Suprapubic skin (tissue), 4 donors: ENCODE data around the gene PCNX2. TPM values are rescaled to one million over a fixed set of nuclear protein-coding genes. Genes with fewer than 3 reads are reported as not detected.

Source experiments
- DNase-seq, 2 donors: peaks; one replicate each; pipeline ENCODE4 v3.0.0-alpha.2; 2019; ENCODE audit warnings: low spot score in 2 of 2
- H3K27ac ChIP-seq: fragments of 200-600 bp; sonication (generic); one replicate; pipeline ENCODE4 v1.5.1; 2019
- H3K27me3 ChIP-seq: fragments of 200-600 bp; sonication (generic); one replicate; pipeline ENCODE4 v1.5.1; 2019
- H3K36me3 ChIP-seq: fragments of 200-600 bp; sonication (generic); one replicate; pipeline ENCODE4 v1.5.1; 2019
- H3K4me1 ChIP-seq: fragments of 200-600 bp; sonication (generic); one replicate; pipeline ENCODE4 v1.5.1; 2019
- H3K4me3 ChIP-seq: fragments of 200-600 bp; sonication (generic); one replicate; pipeline ENCODE4 v1.5.1; 2019; ENCODE audit warnings: mild to moderate bottlenecking
- H3K9me3 ChIP-seq: fragments of 200-600 bp; sonication (generic); one replicate; pipeline ENCODE4 v1.5.1; 2019
- CTCF ChIP-seq, 2 donors: fragments of 200-600 bp in 1 of 2; fragments of 450-650 bp in 1 of 2; sonication (generic) in 1 of 2; IDR thresholded peaks; one replicate each; pipeline ENCODE4 v1.5.1; 2016 to 2019; ENCODE audit warnings: antibody characterized with exemption in 2 of 2, mild to moderate bottlenecking in 1 of 2, moderate library complexity in 1 of 2
- EP300 ChIP-seq: sonication (generic); formaldehyde crosslinking; IDR thresholded peaks from one replicate; pipeline ENCODE4 v1.6.1; 2017; ENCODE audit warnings: antibody characterized with exemption
- POLR2A ChIP-seq, 2 donors: fragments of 450-650 bp; IDR thresholded peaks; one replicate each; pipeline ENCODE4 v1.6.1; 2017; ENCODE audit warnings: antibody characterized with exemption in 2 of 2, mild to moderate bottlenecking in 2 of 2, moderate library complexity in 2 of 2
- POLR2AphosphoS5 ChIP-seq, 3 donors: sonication (generic); formaldehyde crosslinking; IDR thresholded peaks; one replicate each; pipeline ENCODE4 v1.6.1; 2017; ENCODE audit warnings: antibody characterized with exemption in 3 of 3
- WGBS: methylation state at CpG from one replicate; pipeline ENCODE4 v1.1.5; 2018; 5-methylcytosine and 5-hydroxymethylcytosine counted together
- total RNA-seq, 4 donors: library from RNA; depleted of rRNA; stranded (reverse); fragments of >200 nt; gene quantifications; one replicate each; pipeline ENCODE4 v1.1.0, GENCODE V29; 2016

PCNX2 gene
- total RNA-seq, 4 donors from 2014 or later = 8.9 to 21.4 (median 14.3) TPM

GRCh38 chr1:233316473-233316872, 20.9 kb upstream of the PCNX2 start:
- 91% methylated on average over 1 of the region's 1 CpG for WGBS
- TF ChIP-seq EP300 (no peak), CTCF (IDR thresholded peaks at IDR 0.05) (no peak)

GRCh38 chr1:233315718-233316301, 20.3 kb upstream of the PCNX2 start:
- H3K4me3 ChIP-seq = no peak overlapping the region
- TF ChIP-seq POLR2AphosphoS5 (IDR thresholded peaks at IDR 0.05) (no peak), POLR2A (IDR thresholded peaks at IDR 0.05) (no peak), EP300 (no peak), CTCF (IDR thresholded peaks at IDR 0.05) (no peak)
- WGBS = 77% methylated on average over 1 of the region's 1 CpG
- H3K9me3 ChIP-seq = no peaks in the 10 kb centered on the region
- H3K36me3 ChIP-seq = no peaks in the 10 kb centered on the region
- H3K27ac ChIP-seq = no peak overlapping the region
- H3K4me1 ChIP-seq = no peaks in the 10 kb centered on the region
- no peaks in the 10 kb centered on the region for H3K27me3 ChIP-seq
- no peak for DNase-seq

More at GRCh38 chr1:233316473-233316872, 20.9 kb upstream of the PCNX2 start:
- no peaks in the 10 kb centered on the region for H3K9me3 ChIP-seq
- no peaks in the 10 kb centered on the region for H3K4me1 ChIP-seq
- no peak overlapping the region for H3K4me3 ChIP-seq
- H3K36me3 ChIP-seq = no peaks in the 10 kb centered on the region
- H3K27me3 ChIP-seq = no peaks in the 10 kb centered on the region
- DNase-seq = no peak
- no peak overlapping the region for H3K27ac ChIP-seq

GRCh38 chr1:233313434-233314155, 18.1 kb upstream of the PCNX2 start:
- WGBS = 69% methylated on average over 4 of the region's 4 CpGs
- DNase-seq = no peak
- TF ChIP-seq POLR2AphosphoS5 (IDR thresholded peaks at IDR 0.05) (no peak), POLR2A (IDR thresholded peaks at IDR 0.05) (no peak), EP300 (no peak), CTCF (IDR thresholded peaks at IDR 0.05) (no peak)
- Histone ChIP-seq H3K27me3 (no peaks in the 10 kb centered on the region), H3K4me1 (no peaks in the 10 kb centered on the region), H3K36me3 (no peaks in the 10 kb centered on the region), H3K4me3 (no peak overlapping the region), H3K9me3 (no peaks in the 10 kb centered on the region), H3K27ac (no peak overlapping the region)

GRCh38 chr1:233304489-233305102, 9.1 kb upstream of the PCNX2 start:
- 0% methylated on average over 1 of the region's 1 CpG for WGBS

More at GRCh38 chr1:233304489-233305102, 9.1 kb upstream of the PCNX2 start:
- no peaks in the 10 kb centered on the region for H3K9me3 ChIP-seq
- no peaks in the 10 kb centered on the region for H3K36me3 ChIP-seq
- no peaks in the 10 kb centered on the region for H3K4me1 ChIP-seq
- H3K4me3 ChIP-seq = no peak overlapping the region
- peak; percentile 72 to 73 for TF ChIP-seq CTCF (IDR thresholded peaks at IDR 0.05)
- TF ChIP-seq POLR2A (IDR thresholded peaks at IDR 0.05) = no peak
- no peak for TF ChIP-seq POLR2AphosphoS5 (IDR thresholded peaks at IDR 0.05)
- TF ChIP-seq EP300 = no peak
- H3K27ac ChIP-seq = no peak overlapping the region
- DNase-seq = no peak
- no peaks in the 10 kb centered on the region for H3K27me3 ChIP-seq
